Measurements from ENCODE around the gene GNB1. TPM values are rescaled to one million over a fixed set of nuclear protein-coding genes. Genes with fewer than 3 reads are reported as not detected.

Gene GNB1
- total RNA-seq, 1 donor from 2014 or later: 474 TPM

- H3K27me3 Mint-ChIP-seq (ENCODE audit: low read depth): peaks cover 11% of the 10 kb centered on the region
- no peak for DNase-seq (ENCODE audit: low read depth, low spot score)
- no peaks in the 10 kb centered on the region for H3K9me3 Mint-ChIP-seq
- no peak for TF ChIP-seq CTCF (conservative IDR thresholded peaks at IDR 0.05)
- no peak overlapping the region for H3K27ac Mint-ChIP-seq (ENCODE audit: unreplicated experiment)
- peaks cover 13% of the 10 kb centered on the region for H3K4me1 Mint-ChIP-seq
- peak overlapping the region; percentile 77 for H3K4me3 Mint-ChIP-seq
- H3K36me3 Mint-ChIP-seq (ENCODE audit: low read depth): no peaks in the 10 kb centered on the region
Measured at GRCh38 chr1:1895060-1895418, 4.2 kb upstream of the GNB1 start.

- no peak for TF ChIP-seq CTCF (conservative IDR thresholded peaks at IDR 0.05)
- DNase-seq (ENCODE audit: low read depth, low spot score): no peak
- no peaks in the 10 kb centered on the region for H3K36me3 Mint-ChIP-seq (ENCODE audit: low read depth)
- H3K27ac Mint-ChIP-seq (ENCODE audit: unreplicated experiment): no peak overlapping the region
- peaks cover 13% of the 10 kb centered on the region for H3K4me1 Mint-ChIP-seq
- peaks cover 11% of the 10 kb centered on the region for H3K27me3 Mint-ChIP-seq (ENCODE audit: low read depth)
- peak overlapping the region; percentile 77 for H3K4me3 Mint-ChIP-seq
- no peaks in the 10 kb centered on the region for H3K9me3 Mint-ChIP-seq
Measured at GRCh38 chr1:1894354-1895059, 3.6 kb upstream of the GNB1 start.

DNA sequence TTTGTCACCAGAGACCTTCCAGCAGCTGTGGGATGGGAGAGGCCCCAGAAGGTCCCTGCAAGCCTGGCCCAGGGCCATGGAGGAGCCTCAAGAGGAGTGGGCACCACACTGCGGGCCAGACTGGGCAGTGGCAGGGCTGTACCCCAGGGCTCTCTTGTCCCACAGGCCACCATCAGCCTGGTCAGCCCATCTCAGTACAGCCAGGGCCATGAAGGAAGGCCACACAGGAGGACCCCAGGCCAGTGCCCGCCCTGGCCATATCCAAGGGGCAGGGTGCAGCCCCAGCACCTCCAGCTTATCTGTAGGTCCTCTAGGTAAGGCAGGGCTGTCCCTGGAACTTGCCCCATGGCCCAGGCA lies 3.1 kb upstream of the GNB1 start:
- no peak for TF ChIP-seq CTCF (conservative IDR thresholded peaks at IDR 0.05)
- Mint-ChIP-seq H3K4me3 (peak overlapping the region; percentile 23), H3K36me3 (ENCODE audit: low read depth) (no peaks in the 10 kb centered on the region)

DNA sequence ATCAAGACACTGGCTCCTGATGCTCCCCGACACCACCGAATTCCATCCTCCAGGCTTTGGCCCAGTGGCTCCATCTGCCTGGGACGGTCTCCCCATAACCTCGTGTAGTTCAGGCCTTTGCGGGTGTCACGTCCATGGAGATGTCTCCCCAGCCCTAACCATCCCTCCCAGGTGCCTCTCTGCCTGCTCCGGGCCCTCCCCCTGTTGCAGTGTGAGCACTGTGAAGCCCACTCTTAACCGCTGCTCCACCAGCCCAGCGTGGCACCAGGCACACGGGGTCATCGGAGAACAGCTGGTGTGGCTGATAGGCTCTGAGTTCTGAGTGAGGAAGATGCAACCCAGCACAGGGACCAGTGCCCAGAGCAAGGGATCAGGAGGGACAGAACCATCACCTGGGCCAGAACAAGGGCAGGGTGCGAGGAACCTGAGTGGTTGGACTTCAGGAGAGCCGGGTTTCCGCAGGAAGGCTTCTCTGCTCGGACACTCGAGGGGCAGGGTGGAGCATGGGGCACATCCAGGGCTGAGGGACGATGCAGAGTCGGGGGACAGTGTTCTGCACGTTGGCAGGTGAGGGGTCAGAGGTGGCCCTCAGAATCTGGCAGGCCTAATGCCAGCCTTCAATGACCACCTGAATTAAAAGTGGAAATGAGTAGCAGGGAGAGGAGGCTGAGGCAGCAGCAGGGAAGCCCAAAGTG lies 2.6 kb upstream of the GNB1 start:
- TF ChIP-seq CTCF (conservative IDR thresholded peaks at IDR 0.05): no peak
- Mint-ChIP-seq H3K4me3 (peak overlapping the region; percentile 72), H3K27me3 (ENCODE audit: low read depth) (peaks cover 11% of the 10 kb centered on the region), H3K9me3 (no peaks in the 10 kb centered on the region), H3K27ac (ENCODE audit: unreplicated experiment) (no peak overlapping the region), H3K36me3 (ENCODE audit: low read depth) (no peaks in the 10 kb centered on the region), H3K4me1 (peaks cover 22% of the 10 kb centered on the region)
- no peak for DNase-seq (ENCODE audit: low read depth, low spot score)

More for the DNA sequence above, 3.1 kb upstream of the GNB1 start:
- Mint-ChIP-seq H3K9me3 (no peaks in the 10 kb centered on the region), H3K27me3 (ENCODE audit: low read depth) (peaks cover 11% of the 10 kb centered on the region), H3K4me1 (peaks cover 17% of the 10 kb centered on the region), H3K27ac (ENCODE audit: unreplicated experiment) (no peak overlapping the region)
- DNase-seq (ENCODE audit: low read depth, low spot score): no peak

GRCh38 chr1:1892763-1893120 lies 1.9 kb upstream of the GNB1 start:
- Mint-ChIP-seq H3K27me3 (ENCODE audit: low read depth) (peaks cover 11% of the 10 kb centered on the region), H3K4me3 (peak overlapping the region; percentile 92), H3K4me1 (peaks cover 28% of the 10 kb centered on the region), H3K27ac (ENCODE audit: unreplicated experiment) (no peak overlapping the region), H3K9me3 (no peaks in the 10 kb centered on the region), H3K36me3 (ENCODE audit: low read depth) (no peaks in the 10 kb centered on the region)
- no peak for DNase-seq (ENCODE audit: low read depth, low spot score)
- no peak for TF ChIP-seq CTCF (conservative IDR thresholded peaks at IDR 0.05)
